K562 (cell line): ENCODE results near the gene LTBP1. TPM values are rescaled to one million over a fixed set of nuclear protein-coding genes. Genes with fewer than 3 reads are reported as not detected.
A peak's percentile ranks its signal among the peaks of the same experiment; 100 is the strongest.

Source experiments
- ATAC-seq: fragments of 200-7000 bp; cut with Tn5 transposase; 3 replicates; pipeline ENCODE4 v1.9.1; 2020; ENCODE audit warnings: moderate library complexity
- BruUV-seq: library from RNA; stranded (reverse); fragments of 400-500 nt; replicated peaks from 2 replicates; lab custom pipeline; 2021; lab: Mats Ljungman, UMichigan
- CTCF ChIA-PET: fragments of 300-600 bp; formaldehyde crosslinking; extraction: SDS; loops from one replicate; lab custom pipeline; 2021; ENCODE audit warnings: low intra/inter-chr PET ratio; lab: Yijun Ruan, JAX
- POLR2A ChIA-PET: fragments of 300-600, 350-650 bp; sonication (Branson Sonifier 250); formaldehyde crosslinking; extraction: SDS; loops from one replicate; lab custom pipeline; 2021; ENCODE audit warnings: antibody characterized with exemption, inconsistent platforms; lab: Yijun Ruan, JAX
- DNase-seq, 4 experiments: peaks; one replicate each; pipeline versions ENCODE4 v3.0.0 to v3.0.0-alpha.2; 2011 to 2018; ENCODE audit warnings: low spot score in 3 of 4, mixed read lengths in 3 of 4; ENCODE audit errors: extremely low read depth in 1 of 4
- FAIRE-seq: peaks from 2 replicates; lab custom pipeline; 2011; peaks lifted over from hg19 to GRCh38; lab: Jason Lieb, UNC
- H2AFZ ChIP-seq: 2 replicates; pipeline ENCODE4 v1.6.0; 2011; ENCODE audit warnings: low read depth, low read length, control low read depth, inconsistent platforms
- H3K27ac ChIP-seq: fragments of 200-600 bp; 3 replicates; pipeline ENCODE4 v1.8.0; 2011; ENCODE audit warnings: low read depth, mild to moderate bottlenecking, control low read depth, inconsistent platforms, low read length, moderate library complexity, mixed read lengths; ENCODE audit errors: extremely low read depth
- H3K27me3 ChIP-seq, 2 experiments: fragments of 300-600 bp in 1 of 2; 2 replicates in 1 of 2; 3 replicates in 1 of 2; pipeline versions ENCODE4 v1.6.0 to v1.8.0; 2011; ENCODE audit warnings: inconsistent platforms in 2 of 2, low read length in 2 of 2, mild to moderate bottlenecking in 1 of 2, mixed read lengths in 1 of 2, moderate library complexity in 1 of 2; ENCODE audit not compliant: control insufficient read depth in 2 of 2, insufficient read depth in 2 of 2
- H3K36me3 ChIP-seq: fragments of 300-600 bp; 3 replicates; pipeline ENCODE4 v1.8.0; 2011; ENCODE audit warnings: mild to moderate bottlenecking, low read length, inconsistent platforms; ENCODE audit not compliant: control insufficient read depth, insufficient read depth
- H3K4me1 ChIP-seq, 2 experiments: fragments of 200-600 bp in 1 of 2; replicated peaks in 1 of 2; 2 replicates in 1 of 2; 3 replicates in 1 of 2; pipeline versions ENCODE4 v1.5.1 to v1.8.0; 2011; ENCODE audit warnings: inconsistent platforms in 2 of 2, low read length in 2 of 2, mild to moderate bottlenecking in 1 of 2, mixed read lengths in 1 of 2, moderate library complexity in 1 of 2; ENCODE audit not compliant: control insufficient read depth in 2 of 2, insufficient read depth in 2 of 2
- H3K4me2 ChIP-seq: 2 replicates; pipeline ENCODE4 v1.6.1; 2011; ENCODE audit warnings: low read length, control low read depth, inconsistent platforms, mixed read lengths; ENCODE audit not compliant: insufficient read depth
- H3K4me3 ChIP-seq: fragments of 200-600 bp; sonication (generic), shearing (Covaris generic); 2 replicates; pipeline ENCODE4 v1.5.1; 2016; ENCODE audit warnings: control low read depth, inconsistent platforms
- H3K79me2 ChIP-seq: fragments of 200-600 bp; 3 replicates; pipeline ENCODE4 v1.8.0; 2011; ENCODE audit warnings: low read length, inconsistent platforms; ENCODE audit not compliant: control insufficient read depth, insufficient read depth
- H3K9ac ChIP-seq, 2 experiments: 2 replicates each; pipeline versions ENCODE4 v1.6.0 to v1.6.1; 2011; ENCODE audit warnings: low read depth in 2 of 2, low read length in 2 of 2, control low read depth in 1 of 2, inconsistent platforms in 1 of 2, mild to moderate bottlenecking in 1 of 2, mixed read lengths in 1 of 2; ENCODE audit not compliant: insufficient read depth in 1 of 2
- H3K9me1 ChIP-seq: one replicate; pipeline ENCODE4 v1.6.0; 2011; ENCODE audit warnings: inconsistent platforms, mild to moderate bottlenecking, low read length, moderate library complexity; ENCODE audit not compliant: control insufficient read depth, insufficient read depth
- H3K9me3 ChIP-seq: replicated peaks from 2 replicates; pipeline ENCODE4 v1.5.1; 2011; ENCODE audit warnings: low read depth, low read length, inconsistent platforms; ENCODE audit not compliant: control insufficient read depth, insufficient read depth
- H4K20me1 ChIP-seq: replicated peaks from 2 replicates; pipeline ENCODE4 v1.6.1; 2011; ENCODE audit warnings: low read length, inconsistent platforms, mixed read lengths; ENCODE audit not compliant: control insufficient read depth, insufficient read depth
- C11orf30 ChIP-seq: fragments of 450-650 bp; IDR thresholded peaks from 2 replicates; pipeline ENCODE4 v1.6.1; 2016; ENCODE audit warnings: low read depth, mild to moderate bottlenecking
- HDAC8 ChIP-seq: fragments of 450-650 bp; IDR thresholded peaks from 2 replicates; pipeline ENCODE4 v1.6.1; 2016; ENCODE audit warnings: mild to moderate bottlenecking, missing genetic modification characterization, moderate library complexity, missing compliant biosample characterization
- MAFG ChIP-seq: fragments of 450-650 bp; conservative IDR thresholded peaks from 2 replicates; pipeline ENCODE4 v1.6.1; 2016; ENCODE audit warnings: missing genetic modification characterization, missing compliant biosample characterization
- SNIP1 ChIP-seq: fragments of 450-650 bp; IDR thresholded peaks from 2 replicates; pipeline ENCODE4 v1.7.1; 2017; ENCODE audit warnings: low read depth, mild to moderate bottlenecking
- SPI1 ChIP-seq: IDR thresholded peaks from 2 replicates; pipeline ENCODE4 v1.6.1; 2011; ENCODE audit warnings: low read depth, low read length, control low read depth, borderline replicate concordance
- ZNF316 ChIP-seq: fragments of 450-650 bp; IDR thresholded peaks from 2 replicates; pipeline ENCODE4 v1.6.1; 2016
- WGBS: fragments of 100-300 bp; shearing (Covaris generic); methylation state at CpG from one replicate; pipeline ENCODE4 v1.1.6; 2016; ENCODE audit warnings: low coverage, mixed read lengths; ENCODE audit not compliant: insufficient coverage; ENCODE audit errors: missing lambda C conversion rate; 5-methylcytosine and 5-hydroxymethylcytosine counted together
- in situ Hi-C: fragments of 300-500 bp; cut with MboI; formaldehyde crosslinking; loops from 4 replicates; pipeline ENCODE4 v1.15.0; 2018; ENCODE audit warnings: inconsistent platforms, mixed read lengths
- intact Hi-C: fragments of 100-400 bp; cut with micrococcal nuclease; formaldehyde crosslinking; loops from 2 replicates; pipeline ENCODE4 v1.14.2; 2022
- polyA plus RNA-seq, 8 experiments: library from polyadenylated mRNA; depleted of rRNA in 4 of 8; stranded (reverse) in 5 of 8; unstranded in 3 of 8; fragments of >200 nt; fragmentation: Nextera tagmentation in 2 of 8; fragmentation: Illumina TruSeq in 1 of 8; extraction: Ambion mirVana in 2 of 8; extraction: Trizol in 1 of 8; gene quantifications; 2 replicates each; pipeline versions ENCODE4 v1.2.1 to v1.2.3, GENCODE V29; 2011 to 2014; ENCODE audit warnings: inconsistent platforms in 1 of 8, missing spikeins in 1 of 8
- total RNA-seq, 7 experiments: library from RNA; depleted of rRNA in 6 of 7; stranded (reverse); fragments of >200 nt in 6 of 7; fragmentation: Illumina TruSeq in 2 of 7; extraction: Trizol in 2 of 7; gene quantifications; 2 replicates each; pipeline versions ENCODE4 v1.2.1 to v1.2.3, GENCODE V29; 2011 to 2021; ENCODE audit warnings: low replicate concordance in 1 of 7
- TF ChIP-seq, protein P1 (sequence below): fragments of 450-650 bp; IDR thresholded peaks from 2 replicates; pipeline ENCODE4 v1.6.1; 2018; ENCODE audit not compliant: partially characterized antibody
- TF ChIP-seq, protein P2 (sequence below): fragments of 250-450 bp; sonication (Bioruptor Pico); IDR thresholded peaks from 2 replicates; pipeline ENCODE4 v1.5.0; 2021

The LTBP1 gene
- total and polyA plus RNA-seq, 9 of the 15 experiments (the other 6 are each of a cell fraction or from before 2014, with no cell fraction given): 3.6 to 16.4 (median 8.5) TPM

DNA sequence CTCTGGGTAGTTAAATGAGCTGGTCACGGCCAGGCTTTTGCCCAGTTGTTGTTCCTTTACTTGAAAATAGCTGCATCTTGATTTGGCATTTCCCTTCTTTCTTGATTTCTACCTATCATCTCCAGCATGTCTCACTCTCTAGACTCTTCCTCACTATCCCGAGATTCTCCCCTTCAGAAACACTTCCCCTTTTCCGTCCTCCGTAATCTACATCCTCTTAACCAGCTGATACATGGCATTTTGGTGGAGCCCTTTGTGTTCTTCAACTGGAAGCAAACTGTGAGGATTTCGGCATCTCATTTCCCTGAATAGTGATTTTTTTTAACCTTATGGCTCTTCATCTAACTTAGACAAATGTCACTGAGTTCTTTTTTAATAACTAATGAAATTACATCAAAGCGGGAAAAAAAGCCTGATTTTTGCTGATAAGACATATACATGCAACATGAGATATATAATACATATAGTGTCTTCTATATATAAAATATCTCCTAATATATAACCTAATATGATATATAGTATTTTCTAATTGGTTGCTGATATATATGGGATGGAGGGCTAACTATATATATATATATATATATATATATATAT is 309.5 kb downstream of the LTBP1 start:
- in situ Hi-C loops: no loop called here
- intact Hi-C loops: no loop called here
- no peak overlapping the region for H3K9ac ChIP-seq
- H3K9me1 ChIP-seq: no peaks in the 10 kb centered on the region
- ATAC-seq: no peak
- no peaks in the 10 kb centered on the region for H3K27me3 ChIP-seq
- 39% methylated on average over 6 of the region's 6 CpGs for WGBS
- ChIA-PET CTCF (no interaction called here), POLR2A (no interaction called here)
- H3K9me3 ChIP-seq: no peaks in the 10 kb centered on the region
- H3K79me2 ChIP-seq: no peaks in the 10 kb centered on the region
- H4K20me1 ChIP-seq: no peaks in the 10 kb centered on the region
- H2AFZ ChIP-seq: no peak overlapping the region
- H3K27ac ChIP-seq: no peak overlapping the region
- FAIRE-seq: no peak
- H3K4me3 ChIP-seq: no peak overlapping the region
- no peak overlapping the region for H3K4me2 ChIP-seq
- no peaks in the 10 kb centered on the region for H3K36me3 ChIP-seq
- TF ChIP-seq HDAC8 (tag): no peak
- TF ChIP-seq, protein P1, sequence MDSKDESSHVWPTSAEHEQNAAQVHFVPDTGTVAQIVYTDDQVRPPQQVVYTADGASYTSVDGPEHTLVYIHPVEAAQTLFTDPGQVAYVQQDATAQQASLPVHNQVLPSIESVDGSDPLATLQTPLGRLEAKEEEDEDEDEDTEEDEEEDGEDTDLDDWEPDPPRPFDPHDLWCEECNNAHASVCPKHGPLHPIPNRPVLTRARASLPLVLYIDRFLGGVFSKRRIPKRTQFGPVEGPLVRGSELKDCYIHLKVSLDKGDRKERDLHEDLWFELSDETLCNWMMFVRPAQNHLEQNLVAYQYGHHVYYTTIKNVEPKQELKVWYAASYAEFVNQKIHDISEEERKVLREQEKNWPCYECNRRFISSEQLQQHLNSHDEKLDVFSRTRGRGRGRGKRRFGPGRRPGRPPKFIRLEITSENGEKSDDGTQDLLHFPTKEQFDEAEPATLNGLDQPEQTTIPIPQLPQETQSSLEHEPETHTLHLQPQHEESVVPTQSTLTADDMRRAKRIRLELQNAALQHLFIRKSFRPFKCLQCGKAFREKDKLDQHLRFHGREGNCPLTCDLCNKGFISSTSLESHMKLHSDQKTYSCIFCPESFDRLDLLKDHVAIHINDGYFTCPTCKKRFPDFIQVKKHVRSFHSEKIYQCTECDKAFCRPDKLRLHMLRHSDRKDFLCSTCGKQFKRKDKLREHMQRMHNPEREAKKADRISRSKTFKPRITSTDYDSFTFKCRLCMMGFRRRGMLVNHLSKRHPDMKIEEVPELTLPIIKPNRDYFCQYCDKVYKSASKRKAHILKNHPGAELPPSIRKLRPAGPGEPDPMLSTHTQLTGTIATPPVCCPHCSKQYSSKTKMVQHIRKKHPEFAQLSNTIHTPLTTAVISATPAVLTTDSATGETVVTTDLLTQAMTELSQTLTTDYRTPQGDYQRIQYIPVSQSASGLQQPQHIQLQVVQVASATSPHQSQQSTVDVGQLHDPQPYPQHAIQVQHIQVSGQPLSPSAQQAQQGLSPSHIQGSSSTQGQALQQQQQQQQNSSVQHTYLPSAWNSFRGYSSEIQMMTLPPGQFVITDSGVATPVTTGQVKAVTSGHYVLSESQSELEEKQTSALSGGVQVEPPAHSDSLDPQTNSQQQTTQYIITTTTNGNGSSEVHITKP: no peak
- peak; percentile 62 for TF ChIP-seq ZNF316
- 0 out of 2 replicates have a peak, but pooled peaks have one; percentile 14 for TF ChIP-seq MAFG (tag)
- peak; percentile 43; the same call in 1 of the 2 replicates for TF ChIP-seq C11orf30
- peak; percentile 88 for TF ChIP-seq SPI1
- TF ChIP-seq, protein P2, sequence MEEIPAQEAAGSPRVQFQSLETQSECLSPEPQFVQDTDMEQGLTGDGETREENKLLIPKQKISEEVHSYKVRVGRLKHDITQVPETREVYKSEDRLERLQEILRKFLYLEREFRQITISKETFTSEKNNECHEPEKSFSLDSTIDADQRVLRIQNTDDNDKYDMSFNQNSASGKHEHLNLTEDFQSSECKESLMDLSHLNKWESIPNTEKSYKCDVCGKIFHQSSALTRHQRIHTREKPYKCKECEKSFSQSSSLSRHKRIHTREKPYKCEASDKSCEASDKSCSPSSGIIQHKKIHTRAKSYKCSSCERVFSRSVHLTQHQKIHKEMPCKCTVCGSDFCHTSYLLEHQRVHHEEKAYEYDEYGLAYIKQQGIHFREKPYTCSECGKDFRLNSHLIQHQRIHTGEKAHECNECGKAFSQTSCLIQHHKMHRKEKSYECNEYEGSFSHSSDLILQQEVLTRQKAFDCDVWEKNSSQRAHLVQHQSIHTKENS (CRISPR knock-in tag): no peak
- no peak for TF ChIP-seq SNIP1
- BruUV-seq: no TSS peak
- no peaks in the 10 kb centered on the region for H3K4me1 ChIP-seq
- no peak for DNase-seq
